Measurements from ENCODE around the gene ZBTB7C. TPM values are rescaled to one million over a fixed set of nuclear protein-coding genes. Genes with fewer than 3 reads are reported as not detected.

The ZBTB7C gene
- total RNA-seq, 1 donor from 2014 or later = 0.67 TPM

- Mint-ChIP-seq H3K9me3 (ENCODE audit: unreplicated experiment) (no peaks in the 10 kb centered on the region), H3K36me3 (ENCODE audit: low read depth, unreplicated experiment) (no peaks in the 10 kb centered on the region), H3K4me1 (ENCODE audit: unreplicated experiment) (peaks cover 15% of the 10 kb centered on the region), H3K27me3 (ENCODE audit: unreplicated experiment) (no peaks in the 10 kb centered on the region), H3K4me3 (ENCODE audit: unreplicated experiment) (no peak overlapping the region), H3K27ac (ENCODE audit: unreplicated experiment) (no peak overlapping the region)
- DNase-seq (ENCODE audit: low spot score) = no peak
- no peak for TF ChIP-seq CTCF (IDR thresholded peaks at IDR 0.05; ENCODE audit: unreplicated experiment)
Observed at GRCh38 chr18:48013162-48013561, 396.0 kb downstream of the ZBTB7C start.

- Mint-ChIP-seq H3K36me3 (ENCODE audit: low read depth, unreplicated experiment) (no peaks in the 10 kb centered on the region), H3K4me3 (ENCODE audit: unreplicated experiment) (no peak overlapping the region), H3K9me3 (ENCODE audit: unreplicated experiment) (no peaks in the 10 kb centered on the region), H3K27me3 (ENCODE audit: unreplicated experiment) (peaks cover 1% of the 10 kb centered on the region), H3K27ac (ENCODE audit: unreplicated experiment) (no peak overlapping the region), H3K4me1 (ENCODE audit: unreplicated experiment) (peaks cover 15% of the 10 kb centered on the region)
- TF ChIP-seq CTCF (IDR thresholded peaks at IDR 0.05; ENCODE audit: unreplicated experiment) = no peak
- no peak for DNase-seq (ENCODE audit: low spot score)
Observed at GRCh38 chr18:48011926-48012465, 397.2 kb downstream of the ZBTB7C start.

GRCh38 chr18:48010264-48010663, 398.9 kb downstream of the ZBTB7C start:
- H3K36me3 Mint-ChIP-seq (ENCODE audit: low read depth, unreplicated experiment) = no peaks in the 10 kb centered on the region
- DNase-seq (ENCODE audit: low spot score) = no peak

GRCh38 chr18:48009116-48009745, 400.0 kb downstream of the ZBTB7C start:
- DNase-seq (ENCODE audit: low spot score) = no peak
- peaks cover 7% of the 10 kb centered on the region for H3K27me3 Mint-ChIP-seq (ENCODE audit: unreplicated experiment)
- no peak for TF ChIP-seq CTCF (IDR thresholded peaks at IDR 0.05; ENCODE audit: unreplicated experiment)
- H3K36me3 Mint-ChIP-seq (ENCODE audit: low read depth, unreplicated experiment) = no peaks in the 10 kb centered on the region
- peak overlapping the region; percentile 85 for H3K27ac Mint-ChIP-seq (ENCODE audit: unreplicated experiment)
- H3K4me3 Mint-ChIP-seq (ENCODE audit: unreplicated experiment) = peak overlapping the region; percentile 68
- H3K9me3 Mint-ChIP-seq (ENCODE audit: unreplicated experiment) = no peaks in the 10 kb centered on the region
- H3K4me1 Mint-ChIP-seq (ENCODE audit: unreplicated experiment) = peaks cover 15% of the 10 kb centered on the region

More at GRCh38 chr18:48010264-48010663, 398.9 kb downstream of the ZBTB7C start:
- Mint-ChIP-seq H3K4me1 (ENCODE audit: unreplicated experiment) (peaks cover 15% of the 10 kb centered on the region), H3K4me3 (ENCODE audit: unreplicated experiment) (peak overlapping the region; percentile 35), H3K9me3 (ENCODE audit: unreplicated experiment) (no peaks in the 10 kb centered on the region), H3K27me3 (ENCODE audit: unreplicated experiment) (peaks cover 7% of the 10 kb centered on the region), H3K27ac (ENCODE audit: unreplicated experiment) (no peak overlapping the region)
- no peak for TF ChIP-seq CTCF (IDR thresholded peaks at IDR 0.05; ENCODE audit: unreplicated experiment)

GRCh38 chr18:48007955-48008701, 401.1 kb downstream of the ZBTB7C start:
- DNase-seq (ENCODE audit: low spot score) = peak; percentile 82
- peak; percentile 97 for TF ChIP-seq CTCF (IDR thresholded peaks at IDR 0.05; ENCODE audit: unreplicated experiment)
- Mint-ChIP-seq H3K27ac (ENCODE audit: unreplicated experiment) (peak overlapping the region; percentile 85), H3K9me3 (ENCODE audit: unreplicated experiment) (no peaks in the 10 kb centered on the region), H3K36me3 (ENCODE audit: low read depth, unreplicated experiment) (no peaks in the 10 kb centered on the region), H3K4me1 (ENCODE audit: unreplicated experiment) (peaks cover 15% of the 10 kb centered on the region), H3K4me3 (ENCODE audit: unreplicated experiment) (peak overlapping the region; percentile 81), H3K27me3 (ENCODE audit: unreplicated experiment) (peaks cover 7% of the 10 kb centered on the region)

All from endothelial cell (in vitro differentiated cells).